ENCODE results near the gene DENND4A. TPM values are rescaled to one million over a fixed set of nuclear protein-coding genes. Genes with fewer than 3 reads are reported as not detected.

DENND4A gene
- total RNA-seq, 3 donors from 2014 or later (not counting 1 experiment from before 2014, with no cell fraction given), result 65.8 to 84.6 (median 66.1) TPM

DNA sequence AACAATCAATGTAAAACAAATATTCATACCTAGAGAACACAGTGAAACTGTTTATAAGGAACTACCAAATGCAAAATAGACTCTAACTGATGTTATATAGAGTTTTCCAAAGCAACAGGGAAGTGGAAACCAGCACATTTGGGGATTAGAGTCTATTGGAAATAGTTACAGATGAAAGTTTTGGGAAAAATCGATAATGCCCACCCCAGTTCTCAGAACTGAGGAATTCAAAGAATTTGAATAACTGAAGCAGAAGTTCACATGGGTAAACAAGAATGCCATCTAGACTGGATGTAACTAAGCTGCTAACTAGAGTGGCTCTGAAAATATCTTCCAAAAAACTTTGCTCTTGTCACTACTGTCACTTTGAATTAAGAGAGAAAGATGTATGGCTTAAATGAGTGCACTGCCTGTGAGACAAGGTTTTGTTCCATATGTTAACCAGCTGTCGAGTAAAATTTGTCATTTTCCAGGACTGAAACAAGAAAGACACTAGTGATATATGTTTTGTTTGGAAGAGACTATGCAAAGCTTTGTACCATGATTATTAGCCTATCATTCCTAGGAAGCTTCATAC, 9.2 kb upstream of the DENND4A start:
- Mint-ChIP-seq H3K27ac (no peak overlapping the region), H3K27me3 (ENCODE audit: low read depth in 2 of 2) (no peaks in the 10 kb centered on the region), H3K4me3 (no peak overlapping the region), H3K9me3 (no peaks in the 10 kb centered on the region), H3K36me3 (no peaks in the 10 kb centered on the region), H3K4me1 (peaks cover 25 to 26% of the 10 kb centered on the region in 2 donors)
- peaks cover 12% of the 10 kb centered on the region for H3K4me1 ChIP-seq (ENCODE audit: control insufficient read depth, insufficient read depth, low read length)
- H3K27me3 ChIP-seq (ENCODE audit: control insufficient read depth, insufficient read depth, low read length), result no peaks in the 10 kb centered on the region
- H3K9me3 ChIP-seq (ENCODE audit: control insufficient read depth, insufficient read depth, low read length), result no peaks in the 10 kb centered on the region
- H3K4me3 ChIP-seq (ENCODE audit: low read length), result no peak overlapping the region
- TF ChIP-seq, protein P1, sequence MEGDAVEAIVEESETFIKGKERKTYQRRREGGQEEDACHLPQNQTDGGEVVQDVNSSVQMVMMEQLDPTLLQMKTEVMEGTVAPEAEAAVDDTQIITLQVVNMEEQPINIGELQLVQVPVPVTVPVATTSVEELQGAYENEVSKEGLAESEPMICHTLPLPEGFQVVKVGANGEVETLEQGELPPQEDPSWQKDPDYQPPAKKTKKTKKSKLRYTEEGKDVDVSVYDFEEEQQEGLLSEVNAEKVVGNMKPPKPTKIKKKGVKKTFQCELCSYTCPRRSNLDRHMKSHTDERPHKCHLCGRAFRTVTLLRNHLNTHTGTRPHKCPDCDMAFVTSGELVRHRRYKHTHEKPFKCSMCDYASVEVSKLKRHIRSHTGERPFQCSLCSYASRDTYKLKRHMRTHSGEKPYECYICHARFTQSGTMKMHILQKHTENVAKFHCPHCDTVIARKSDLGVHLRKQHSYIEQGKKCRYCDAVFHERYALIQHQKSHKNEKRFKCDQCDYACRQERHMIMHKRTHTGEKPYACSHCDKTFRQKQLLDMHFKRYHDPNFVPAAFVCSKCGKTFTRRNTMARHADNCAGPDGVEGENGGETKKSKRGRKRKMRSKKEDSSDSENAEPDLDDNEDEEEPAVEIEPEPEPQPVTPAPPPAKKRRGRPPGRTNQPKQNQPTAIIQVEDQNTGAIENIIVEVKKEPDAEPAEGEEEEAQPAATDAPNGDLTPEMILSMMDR (IDR thresholded peaks at IDR 0.05), result no peak
- intact Hi-C loops (cut with micrococcal nuclease), result no loop called here
- no peak for DNase-seq
- no peaks in the 10 kb centered on the region for H3K36me3 ChIP-seq (ENCODE audit: control insufficient read depth, insufficient read depth, low read length)
- H3K27ac ChIP-seq (ENCODE audit: low read length), result no peak overlapping the region
- ATAC-seq, result no peak
- WGBS (ENCODE audit: insufficient coverage), result 86% methylated on average over 2 of the region's 2 CpGs

DNA sequence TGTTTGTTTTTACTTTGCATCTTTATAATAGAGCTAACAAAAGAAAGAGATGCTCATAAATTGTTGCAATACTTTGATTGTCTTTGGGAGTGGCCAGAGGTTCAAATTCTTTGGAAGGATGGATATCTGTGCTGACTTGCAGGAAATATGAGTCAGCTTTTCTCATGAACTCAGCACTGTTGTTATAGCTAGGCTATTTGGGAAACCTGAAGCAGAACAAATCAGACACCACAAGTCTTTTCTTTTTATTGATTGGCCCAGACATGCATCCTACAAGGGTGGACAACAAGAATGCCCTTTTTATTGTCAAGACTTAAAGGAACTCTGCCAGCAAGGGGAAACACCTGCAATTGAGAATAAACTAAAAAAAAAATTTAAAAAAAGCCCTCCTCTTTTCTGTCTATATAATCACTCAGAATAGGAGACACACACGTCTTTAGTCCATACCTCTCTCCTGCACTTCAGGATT, 4.6 kb upstream of the DENND4A start:
- H3K4me1 Mint-ChIP-seq, result peaks cover 11 to 14% of the 10 kb centered on the region in 2 donors
- ATAC-seq (no peak), DNase-seq (no peak)
- no peaks in the 10 kb centered on the region for H3K27me3 Mint-ChIP-seq (ENCODE audit: low read depth in 2 of 2)
- Histone ChIP-seq H3K4me3 (ENCODE audit: low read length) (no peak overlapping the region), H3K9me3 (ENCODE audit: control insufficient read depth, insufficient read depth, low read length) (no peaks in the 10 kb centered on the region), H3K36me3 (ENCODE audit: control insufficient read depth, insufficient read depth, low read length) (no peaks in the 10 kb centered on the region), H3K27me3 (ENCODE audit: control insufficient read depth, insufficient read depth, low read length) (no peaks in the 10 kb centered on the region), H3K27ac (ENCODE audit: low read length) (no peak overlapping the region), H3K4me1 (ENCODE audit: control insufficient read depth, insufficient read depth, low read length) (peaks cover 9% of the 10 kb centered on the region)
- 41% methylated on average over 1 of the region's 1 CpG for WGBS (ENCODE audit: insufficient coverage)
- no peak overlapping the region for H3K4me3 Mint-ChIP-seq
- intact Hi-C loops (cut with micrococcal nuclease), result no loop called here
- no peaks in the 10 kb centered on the region for H3K9me3 Mint-ChIP-seq
- TF ChIP-seq, protein P1 (IDR thresholded peaks at IDR 0.05), result no peak
- H3K27ac Mint-ChIP-seq, result peak overlapping the region in 1 of 2 donors; percentile 17
- H3K36me3 Mint-ChIP-seq, result no peaks in the 10 kb centered on the region

DNA sequence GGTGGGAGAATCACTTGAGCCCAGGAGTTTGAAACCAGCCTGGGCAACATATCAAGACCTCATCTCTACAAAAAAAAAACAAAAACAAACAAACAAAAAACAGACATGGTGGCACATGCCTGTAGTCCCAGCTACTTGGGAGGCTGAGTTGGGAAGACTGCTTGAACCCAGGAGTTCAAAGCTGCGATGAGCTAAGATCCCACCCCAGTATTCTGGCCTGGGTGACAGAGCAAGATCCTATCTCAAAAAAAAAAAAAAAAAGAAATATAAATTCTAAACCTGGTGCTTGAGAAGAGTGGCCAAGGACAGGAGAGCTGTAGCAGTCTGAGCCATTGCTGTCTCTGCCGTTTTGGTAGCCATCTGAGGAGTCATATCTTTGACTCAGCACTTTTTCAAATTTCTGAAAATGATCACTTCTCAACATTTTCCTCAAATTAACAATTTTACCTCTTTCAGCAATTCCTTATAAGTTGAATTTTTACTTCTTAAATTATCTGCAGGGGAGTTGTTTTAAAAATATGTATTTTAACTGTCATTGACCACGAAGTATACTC, 3.6 kb upstream of the DENND4A start:
- no peaks in the 10 kb centered on the region for H3K36me3 ChIP-seq (ENCODE audit: control insufficient read depth, insufficient read depth, low read length)
- intact Hi-C loops (cut with micrococcal nuclease), result no loop called here
- H3K27me3 Mint-ChIP-seq (ENCODE audit: low read depth in 2 of 2), result no peaks in the 10 kb centered on the region
- H3K9me3 ChIP-seq (ENCODE audit: control insufficient read depth, insufficient read depth, low read length), result no peaks in the 10 kb centered on the region
- peaks cover 16 to 19% of the 10 kb centered on the region in 2 donors for H3K4me1 Mint-ChIP-seq
- DNase-seq (no peak), ATAC-seq (no peak)
- no peak overlapping the region for H3K4me3 Mint-ChIP-seq
- WGBS (ENCODE audit: insufficient coverage), result 71% methylated on average over 2 of the region's 3 CpGs
- H3K4me1 ChIP-seq (ENCODE audit: control insufficient read depth, insufficient read depth, low read length), result peaks cover 9% of the 10 kb centered on the region
- TF ChIP-seq, protein P1 (IDR thresholded peaks at IDR 0.05), result no peak
- H3K36me3 Mint-ChIP-seq, result no peaks in the 10 kb centered on the region
- H3K27ac Mint-ChIP-seq, result peak overlapping the region in 1 of 2 donors; percentile 17
- no peaks in the 10 kb centered on the region for H3K9me3 Mint-ChIP-seq
- H3K4me3 ChIP-seq (ENCODE audit: low read length), result no peak overlapping the region
- H3K27me3 ChIP-seq (ENCODE audit: control insufficient read depth, insufficient read depth, low read length), result no peaks in the 10 kb centered on the region
- no peak overlapping the region for H3K27ac ChIP-seq (ENCODE audit: low read length)

DNA sequence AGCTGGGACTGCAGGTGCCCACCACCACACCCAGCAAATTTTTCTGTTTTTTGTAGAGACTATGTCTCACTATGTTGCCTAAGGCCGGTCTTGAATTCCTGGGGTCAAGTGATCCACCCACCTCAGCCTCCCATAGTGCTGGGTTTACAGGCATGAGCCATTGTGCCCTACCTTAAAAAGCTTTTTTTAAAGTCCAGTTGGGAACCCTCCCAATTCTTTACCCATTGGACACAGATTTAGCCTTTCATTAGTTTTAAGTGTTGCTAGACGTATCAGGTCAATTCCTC, 1.7 kb upstream of the DENND4A start:
- no peak for DNase-seq
- no peaks in the 10 kb centered on the region for H3K36me3 ChIP-seq (ENCODE audit: control insufficient read depth, insufficient read depth, low read length)
- peaks cover 16% of the 10 kb centered on the region for H3K4me1 ChIP-seq (ENCODE audit: control insufficient read depth, insufficient read depth, low read length)
- Mint-ChIP-seq H3K27ac (peak overlapping the region; percentile 98 to 100), H3K36me3 (no peaks in the 10 kb centered on the region), H3K4me1 (peaks cover 33 to 34% of the 10 kb centered on the region in 2 donors), H3K27me3 (ENCODE audit: low read depth in 2 of 2) (no peaks in the 10 kb centered on the region), H3K4me3 (peak overlapping the region; percentile 62), H3K9me3 (no peaks in the 10 kb centered on the region)
- no peak for ATAC-seq
- no peak overlapping the region for H3K27ac ChIP-seq (ENCODE audit: low read length)
- intact Hi-C loops (cut with micrococcal nuclease), result loop anchor here (2.0 to 5.0 kb wide), 3 partner anchors 35 to 75 kb away; partner anchors contain the start of gene RAB11A
- no peak overlapping the region for H3K4me3 ChIP-seq (ENCODE audit: low read length)
- no peaks in the 10 kb centered on the region for H3K9me3 ChIP-seq (ENCODE audit: control insufficient read depth, insufficient read depth, low read length)
- WGBS (ENCODE audit: insufficient coverage), result 100% methylated on average over 1 of the region's 2 CpGs
- TF ChIP-seq, protein P1 (IDR thresholded peaks at IDR 0.05), result no peak
- H3K27me3 ChIP-seq (ENCODE audit: control insufficient read depth, insufficient read depth, low read length), result no peaks in the 10 kb centered on the region
